Islet of Langerhans (tissue), 1 donor: ENCODE data around the gene GLP1R.
"Not testable (repeated sequence)": the region's sequence is repeated elsewhere in the genome, so short reads cannot be mapped to it uniquely, and the experiment has no call there.

Experiments used
- FAIRE-seq: peaks from one replicate; lab custom pipeline; 2011; peaks lifted over from hg19 to GRCh38; lab: Jason Lieb, UNC

The GLP1R gene

GRCh38 chr6:39134761-39135160 lies 86.2 kb downstream of the GLP1R start:
- not testable (repeated sequence) for FAIRE-seq

GRCh38 chr6:39136207-39136606 lies 87.6 kb downstream of the GLP1R start:
- not testable (repeated sequence) for FAIRE-seq

- no peak for FAIRE-seq
These were observed 88.7 kb downstream of the GLP1R start for GRCh38 chr6:39137245-39137644.
